GM23338 (cell line): Measurements from ENCODE around the gene OR5AR1. TPM values are rescaled to one million over a fixed set of nuclear protein-coding genes. Genes with fewer than 3 reads are reported as not detected.

Experiments
- ATAC-seq: fragments of 200-7000 bp; cut with Tn5 transposase; 3 replicates; pipeline ENCODE4 v1.9.1; 2020
- DNase-seq: peaks from one replicate; pipeline ENCODE4 v3.0.0-alpha.2; 2015; ENCODE audit warnings: low spot score
- H2AFZ ChIP-seq: fragments of 200-600 bp; sonication (generic); 2 replicates; pipeline ENCODE4 v1.8.0; 2016; ENCODE audit warnings: antibody characterized with exemption, mild to moderate bottlenecking, moderate library complexity
- H3F3A ChIP-seq: fragments of 200-600 bp; sonication (generic); replicated peaks from 2 replicates; pipeline ENCODE4 v1.8.0; 2017; ENCODE audit warnings: antibody characterized with exemption, mixed run types, low read depth
- H3K27ac ChIP-seq: fragments of 200-600 bp; sonication (generic); 2 replicates; pipeline ENCODE4 v1.6.1; 2016; ENCODE audit warnings: low read depth
- H3K27me3 ChIP-seq: fragments of 200-600 bp; sonication (generic); 2 replicates; pipeline ENCODE4 v1.8.0; 2016; ENCODE audit warnings: mild to moderate bottlenecking, mixed run types, moderate library complexity; ENCODE audit not compliant: insufficient read depth
- H3K36me3 ChIP-seq: fragments of 200-600 bp; sonication (generic); 2 replicates; pipeline ENCODE4 v1.8.0; 2016; ENCODE audit warnings: mild to moderate bottlenecking; ENCODE audit not compliant: insufficient read depth
- H3K4me1 ChIP-seq: fragments of 200-600 bp; sonication (generic); 2 replicates; pipeline ENCODE4 v1.8.0; 2016; ENCODE audit warnings: mild to moderate bottlenecking, moderate library complexity; ENCODE audit not compliant: insufficient read depth
- H3K4me2 ChIP-seq: fragments of 200-600 bp; sonication (generic); 2 replicates; pipeline ENCODE4 v1.7.1; 2017; ENCODE audit warnings: mixed run types
- H3K4me3 ChIP-seq: fragments of 200-600 bp; sonication (generic); 2 replicates; pipeline ENCODE4 v1.6.1; 2016; ENCODE audit warnings: mixed run types
- H3K79me2 ChIP-seq: fragments of 200-600 bp; sonication (generic); replicated peaks from 2 replicates; pipeline ENCODE4 v1.8.0; 2017; ENCODE audit warnings: mild to moderate bottlenecking; ENCODE audit not compliant: insufficient read depth
- H3K9me2 ChIP-seq: fragments of 200-600 bp; sonication (generic); 2 replicates; pipeline ENCODE4 v1.8.0; 2017; ENCODE audit not compliant: insufficient read depth
- H4K20me1 ChIP-seq: fragments of 200-600 bp; sonication (generic); replicated peaks from 2 replicates; pipeline ENCODE4 v1.8.0; 2017; ENCODE audit warnings: mild to moderate bottlenecking; ENCODE audit not compliant: insufficient read depth
- H3K27ac Mint-ChIP-seq: 2 replicates; pipeline ENCODE4 v1.8.0; 2020; ENCODE audit warnings: inconsistent platforms, mild to moderate bottlenecking, moderate library complexity, mixed read lengths
- H3K27me3 Mint-ChIP-seq: 3 replicates; pipeline ENCODE4 v1.8.0; 2022; ENCODE audit warnings: low read depth, mild to moderate bottlenecking, moderate library complexity, mixed read lengths, inconsistent platforms; ENCODE audit not compliant: insufficient read depth, poor library complexity
- H3K36me3 Mint-ChIP-seq: 3 replicates; pipeline ENCODE4 v1.8.0; 2021; ENCODE audit warnings: low read depth, mild to moderate bottlenecking, inconsistent platforms, moderate library complexity, mixed read lengths
- H3K4me1 Mint-ChIP-seq: 3 replicates; pipeline ENCODE4 v1.8.0; 2020; ENCODE audit warnings: mild to moderate bottlenecking, inconsistent platforms, mixed read lengths
- H3K4me3 Mint-ChIP-seq: 3 replicates; pipeline ENCODE4 v1.8.0; 2021; ENCODE audit warnings: moderate library complexity, mild to moderate bottlenecking, inconsistent platforms, mixed read lengths
- H3K9me3 Mint-ChIP-seq: 3 replicates; pipeline ENCODE4 v1.8.0; 2020; ENCODE audit warnings: moderate library complexity, mild to moderate bottlenecking, inconsistent platforms, mixed read lengths
- CREB1 ChIP-seq: fragments of 250-450 bp; sonication (Bioruptor Pico); IDR thresholded peaks from 2 replicates; pipeline ENCODE4 v1.5.0; 2020; ENCODE audit warnings: low read depth, mild to moderate bottlenecking, moderate library complexity
- EZH2 ChIP-seq: fragments of 200-600 bp; sonication (generic); IDR thresholded peaks from one replicate; pipeline ENCODE4 v1.8.0; 2017; ENCODE audit warnings: antibody characterized with exemption, mild to moderate bottlenecking, low read depth; ENCODE audit not compliant: unreplicated experiment
- EZH2phosphoT487 ChIP-seq: fragments of 200-600 bp; sonication (generic); IDR thresholded peaks from one replicate; pipeline ENCODE4 v1.8.1; 2018; ENCODE audit warnings: antibody characterized with exemption; ENCODE audit not compliant: unreplicated experiment
- JUNB ChIP-seq: IDR thresholded peaks from one replicate; pipeline ENCODE4 v1.6.1; 2016; ENCODE audit warnings: antibody characterized with exemption; ENCODE audit not compliant: unreplicated experiment
- NANOG ChIP-seq: IDR thresholded peaks from 2 replicates; pipeline ENCODE4 v1.6.1; 2016; ENCODE audit warnings: antibody characterized with exemption, borderline replicate concordance
- POLR2AphosphoS5 ChIP-seq: IDR thresholded peaks from 2 replicates; pipeline ENCODE4 v1.6.1; 2016; ENCODE audit warnings: antibody characterized with exemption, low read depth
- STAT1 ChIP-seq: IDR thresholded peaks from one replicate; pipeline ENCODE4 v1.6.1; 2016; ENCODE audit warnings: antibody characterized with exemption; ENCODE audit not compliant: unreplicated experiment
- ZNF114 ChIP-seq: fragments of 250-450 bp; sonication (Bioruptor Pico); IDR thresholded peaks from 2 replicates; pipeline ENCODE4 v1.5.0; 2020; ENCODE audit warnings: mild to moderate bottlenecking, moderate library complexity
- ZNF331 ChIP-seq: fragments of 250-450 bp; sonication (Bioruptor Pico); IDR thresholded peaks from 2 replicates; pipeline ENCODE4 v1.5.0; 2020; ENCODE audit warnings: low read depth, mild to moderate bottlenecking, moderate library complexity
- polyA plus RNA-seq: library from polyadenylated mRNA; unstranded; fragments of >200 nt; fragmentation: Nextera tagmentation; extraction: Ambion mirVana; gene quantifications from 2 replicates; pipeline ENCODE4 v1.2.1, GENCODE V29; 2016
- total RNA-seq: library from RNA; depleted of rRNA; stranded (reverse); fragments of >200 nt; shearing (Covaris generic); gene quantifications from 2 replicates; pipeline ENCODE4 v1.2.3, GENCODE V29; 2014
- TF ChIP-seq, protein P1 (sequence below): IDR thresholded peaks from one replicate; pipeline ENCODE4 v1.6.1; 2018; ENCODE audit warnings: antibody characterized with exemption; ENCODE audit not compliant: unreplicated experiment
- TF ChIP-seq, protein P2 (sequence below): IDR thresholded peaks from 2 replicates; pipeline ENCODE4 v1.6.1; 2016; ENCODE audit warnings: antibody characterized with exemption
- TF ChIP-seq, protein P3 (sequence below), 2 experiments: fragments of 200-600 bp in 1 of 2; sonication (generic) in 1 of 2; conservative IDR thresholded peaks; 2 replicates each; pipeline versions ENCODE4 v1.5.1 to v1.6.1; 2016 to 2017; ENCODE audit warnings: antibody characterized with exemption in 2 of 2, low read depth in 2 of 2, mild to moderate bottlenecking in 2 of 2, moderate library complexity in 1 of 2

The OR5AR1 gene
- total and polyA plus RNA-seq, 2 experiments from 2014 or later: not detected

DNA sequence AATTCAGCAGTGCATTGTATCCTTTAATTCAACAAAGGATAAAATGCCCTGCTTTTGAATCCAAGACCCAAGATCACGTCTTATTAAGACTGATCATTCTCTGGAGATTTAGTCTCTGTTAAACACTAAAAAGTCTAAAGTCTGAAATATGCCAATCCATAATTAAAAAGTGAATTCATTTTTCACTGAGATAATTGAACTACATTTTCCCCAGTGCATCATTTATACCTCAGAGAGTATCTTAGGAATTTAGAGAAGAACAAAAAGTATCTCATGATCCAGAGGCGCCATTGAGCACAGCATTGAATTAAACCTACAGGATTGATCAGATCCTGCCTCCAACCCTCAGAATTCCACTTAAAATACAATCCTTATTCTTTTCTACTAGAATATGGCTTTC is 26.6 kb upstream of the OR5AR1 start (continued):
- TF ChIP-seq, protein P1, sequence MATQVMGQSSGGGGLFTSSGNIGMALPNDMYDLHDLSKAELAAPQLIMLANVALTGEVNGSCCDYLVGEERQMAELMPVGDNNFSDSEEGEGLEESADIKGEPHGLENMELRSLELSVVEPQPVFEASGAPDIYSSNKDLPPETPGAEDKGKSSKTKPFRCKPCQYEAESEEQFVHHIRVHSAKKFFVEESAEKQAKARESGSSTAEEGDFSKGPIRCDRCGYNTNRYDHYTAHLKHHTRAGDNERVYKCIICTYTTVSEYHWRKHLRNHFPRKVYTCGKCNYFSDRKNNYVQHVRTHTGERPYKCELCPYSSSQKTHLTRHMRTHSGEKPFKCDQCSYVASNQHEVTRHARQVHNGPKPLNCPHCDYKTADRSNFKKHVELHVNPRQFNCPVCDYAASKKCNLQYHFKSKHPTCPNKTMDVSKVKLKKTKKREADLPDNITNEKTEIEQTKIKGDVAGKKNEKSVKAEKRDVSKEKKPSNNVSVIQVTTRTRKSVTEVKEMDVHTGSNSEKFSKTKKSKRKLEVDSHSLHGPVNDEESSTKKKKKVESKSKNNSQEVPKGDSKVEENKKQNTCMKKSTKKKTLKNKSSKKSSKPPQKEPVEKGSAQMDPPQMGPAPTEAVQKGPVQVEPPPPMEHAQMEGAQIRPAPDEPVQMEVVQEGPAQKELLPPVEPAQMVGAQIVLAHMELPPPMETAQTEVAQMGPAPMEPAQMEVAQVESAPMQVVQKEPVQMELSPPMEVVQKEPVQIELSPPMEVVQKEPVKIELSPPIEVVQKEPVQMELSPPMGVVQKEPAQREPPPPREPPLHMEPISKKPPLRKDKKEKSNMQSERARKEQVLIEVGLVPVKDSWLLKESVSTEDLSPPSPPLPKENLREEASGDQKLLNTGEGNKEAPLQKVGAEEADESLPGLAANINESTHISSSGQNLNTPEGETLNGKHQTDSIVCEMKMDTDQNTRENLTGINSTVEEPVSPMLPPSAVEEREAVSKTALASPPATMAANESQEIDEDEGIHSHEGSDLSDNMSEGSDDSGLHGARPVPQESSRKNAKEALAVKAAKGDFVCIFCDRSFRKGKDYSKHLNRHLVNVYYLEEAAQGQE: no peak
- TF ChIP-seq, protein P2, sequence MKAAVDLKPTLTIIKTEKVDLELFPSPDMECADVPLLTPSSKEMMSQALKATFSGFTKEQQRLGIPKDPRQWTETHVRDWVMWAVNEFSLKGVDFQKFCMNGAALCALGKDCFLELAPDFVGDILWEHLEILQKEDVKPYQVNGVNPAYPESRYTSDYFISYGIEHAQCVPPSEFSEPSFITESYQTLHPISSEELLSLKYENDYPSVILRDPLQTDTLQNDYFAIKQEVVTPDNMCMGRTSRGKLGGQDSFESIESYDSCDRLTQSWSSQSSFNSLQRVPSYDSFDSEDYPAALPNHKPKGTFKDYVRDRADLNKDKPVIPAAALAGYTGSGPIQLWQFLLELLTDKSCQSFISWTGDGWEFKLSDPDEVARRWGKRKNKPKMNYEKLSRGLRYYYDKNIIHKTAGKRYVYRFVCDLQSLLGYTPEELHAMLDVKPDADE: no peak

DNA sequence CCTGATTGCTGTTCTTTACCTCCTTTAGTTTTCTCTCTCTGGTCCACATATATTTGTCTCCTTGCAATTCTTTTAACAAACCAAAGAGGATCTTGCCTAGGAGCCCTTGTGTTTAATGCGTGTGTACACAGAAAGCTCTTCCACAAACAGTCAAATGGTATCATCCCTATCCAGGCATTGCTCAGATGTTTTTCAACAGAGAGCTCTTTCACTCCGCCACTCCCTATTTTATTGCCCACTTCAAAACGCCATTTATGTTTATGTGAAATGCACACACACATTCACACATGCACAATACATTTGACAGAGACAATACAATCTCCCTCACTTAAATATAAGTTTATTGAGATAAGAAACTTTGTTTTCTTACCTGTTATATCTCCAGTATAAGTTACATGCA is 26.0 kb upstream of the OR5AR1 start:
- Mint-ChIP-seq H3K9me3 (no peaks in the 10 kb centered on the region; the same call in 2 of the 3 replicates), H3K4me1 (no peaks in the 10 kb centered on the region), H3K27me3 (no peaks in the 10 kb centered on the region)
- TF ChIP-seq NANOG (no peak), JUNB (no peak), CREB1 (CRISPR knock-in tag) (no peak), ZNF114 (no peak), EZH2phosphoT487 (no peak), EZH2 (no peak), ZNF331 (CRISPR knock-in tag) (no peak), POLR2AphosphoS5 (no peak), STAT1 (no peak)
- TF ChIP-seq, protein P2: no peak
- TF ChIP-seq, protein P3, sequence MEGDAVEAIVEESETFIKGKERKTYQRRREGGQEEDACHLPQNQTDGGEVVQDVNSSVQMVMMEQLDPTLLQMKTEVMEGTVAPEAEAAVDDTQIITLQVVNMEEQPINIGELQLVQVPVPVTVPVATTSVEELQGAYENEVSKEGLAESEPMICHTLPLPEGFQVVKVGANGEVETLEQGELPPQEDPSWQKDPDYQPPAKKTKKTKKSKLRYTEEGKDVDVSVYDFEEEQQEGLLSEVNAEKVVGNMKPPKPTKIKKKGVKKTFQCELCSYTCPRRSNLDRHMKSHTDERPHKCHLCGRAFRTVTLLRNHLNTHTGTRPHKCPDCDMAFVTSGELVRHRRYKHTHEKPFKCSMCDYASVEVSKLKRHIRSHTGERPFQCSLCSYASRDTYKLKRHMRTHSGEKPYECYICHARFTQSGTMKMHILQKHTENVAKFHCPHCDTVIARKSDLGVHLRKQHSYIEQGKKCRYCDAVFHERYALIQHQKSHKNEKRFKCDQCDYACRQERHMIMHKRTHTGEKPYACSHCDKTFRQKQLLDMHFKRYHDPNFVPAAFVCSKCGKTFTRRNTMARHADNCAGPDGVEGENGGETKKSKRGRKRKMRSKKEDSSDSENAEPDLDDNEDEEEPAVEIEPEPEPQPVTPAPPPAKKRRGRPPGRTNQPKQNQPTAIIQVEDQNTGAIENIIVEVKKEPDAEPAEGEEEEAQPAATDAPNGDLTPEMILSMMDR (conservative IDR thresholded peaks at IDR 0.05; ENCODE audit: low read depth in 2 of 2): no peak
- TF ChIP-seq, protein P1: no peak

More for the DNA sequence above, 26.0 kb upstream of the OR5AR1 start:
- Histone ChIP-seq H3K36me3 (no peaks in the 10 kb centered on the region), H2AFZ (no peak overlapping the region), H3K79me2 (no peaks in the 10 kb centered on the region), H3K4me2 (no peak overlapping the region), H3K9me2 (peaks cover 11% of the 10 kb centered on the region; the same call in 1 of the 2 replicates), H3K4me1 (no peaks in the 10 kb centered on the region), H3F3A (no peaks in the 10 kb centered on the region), H3K27ac (no peak overlapping the region), H4K20me1 (no peaks in the 10 kb centered on the region), H3K4me3 (no peak overlapping the region), H3K27me3 (no peaks in the 10 kb centered on the region)
- no peaks in the 10 kb centered on the region for H3K36me3 Mint-ChIP-seq
- DNase-seq: no peak
- H3K4me3 Mint-ChIP-seq: no peak overlapping the region
- no peak overlapping the region for H3K27ac Mint-ChIP-seq
- no peak for ATAC-seq
